Stimulated activated CD4-positive, alpha-beta T cell treated with anti-CD3 and anti-CD28 coated beads, Interleukin-15, amount 100 ng/mL, for 48 hours (primary cell): Measurements from ENCODE around the gene ANKRD44.
"Not testable (repeated sequence)": the region's sequence is repeated elsewhere in the genome, so short reads cannot be mapped to it uniquely, and the experiment has no call there.

Experiments
- DNase-seq, 2 donors: peaks; one replicate each; pipeline ENCODE4 v3.0.0-alpha.2; 2020; ENCODE audit warnings: low read depth in 2 of 2

The ANKRD44 gene

DNA sequence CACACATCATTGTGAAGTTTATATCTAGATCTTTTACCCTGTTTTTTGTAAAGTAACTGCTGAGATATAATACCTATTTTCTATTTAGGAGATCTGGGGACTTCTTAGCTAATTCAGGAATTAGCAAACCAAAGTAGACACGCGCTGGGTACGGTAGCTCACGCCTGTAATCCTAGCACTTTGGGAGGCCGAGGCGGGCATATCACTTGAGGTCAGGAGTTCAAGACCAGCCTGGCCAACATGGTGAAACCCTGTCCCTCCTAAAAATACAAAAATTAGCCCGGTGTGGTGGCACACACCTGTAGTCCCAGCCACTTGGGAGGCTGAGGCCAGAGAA lies 23.0 kb downstream of the ANKRD44 start:
- not testable (repeated sequence) for DNase-seq

DNA sequence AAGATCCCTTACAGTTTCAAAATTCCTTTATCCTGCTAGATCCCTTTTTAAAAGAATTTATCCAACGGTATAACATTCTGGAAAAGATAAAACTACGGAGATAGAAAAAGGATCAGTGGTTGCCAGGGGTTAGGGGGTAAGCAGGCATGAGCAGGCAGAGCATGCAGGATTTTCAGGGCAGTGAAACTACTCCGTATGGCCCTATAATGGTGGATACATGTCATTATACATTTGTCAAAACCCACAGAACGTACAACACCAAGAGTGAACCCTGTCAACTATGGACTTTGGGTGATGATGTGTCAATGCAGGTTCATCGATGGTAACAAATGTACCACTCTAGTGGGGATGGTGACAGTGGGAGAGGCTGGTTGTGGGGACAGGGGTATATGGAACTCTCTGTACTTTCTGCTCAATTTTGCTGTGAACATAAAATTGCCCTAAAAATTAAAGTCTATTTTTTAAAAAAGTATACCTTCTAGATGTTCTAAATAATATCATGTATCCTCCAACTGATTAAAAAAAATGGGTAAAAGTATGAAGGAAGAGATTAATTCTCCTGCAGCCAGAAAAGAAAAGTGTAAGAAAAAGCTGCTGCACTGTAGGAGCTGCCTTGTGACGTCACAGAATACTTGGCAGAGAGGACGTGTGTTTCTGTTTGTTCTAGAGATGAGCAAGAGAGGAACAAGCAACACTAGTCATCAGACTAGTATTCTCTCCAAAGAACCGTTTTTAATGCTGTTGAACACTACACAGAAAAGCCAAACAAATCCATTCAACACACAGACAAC lies 23.6 kb downstream of the ANKRD44 start:
- no peak for DNase-seq

DNA sequence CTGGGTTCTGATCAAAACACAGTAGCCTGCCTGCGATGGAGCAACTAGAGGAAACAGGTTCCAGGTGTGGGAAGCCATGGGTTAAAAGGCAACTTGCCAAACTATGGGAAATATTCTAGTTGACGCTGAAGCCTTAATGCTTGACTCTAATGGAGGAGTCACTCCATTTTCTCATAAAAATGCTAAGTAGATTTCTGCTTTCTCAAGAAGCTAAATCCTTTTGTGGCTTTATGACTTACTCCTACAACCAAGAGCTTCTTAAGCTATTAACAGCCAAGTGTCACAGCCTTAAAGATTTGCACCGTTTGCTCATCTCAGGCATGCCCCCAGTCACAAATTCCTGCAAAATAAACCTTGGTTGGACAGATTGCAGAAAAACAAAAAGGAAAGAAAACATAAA lies 25.2 kb downstream of the ANKRD44 start:
- DNase-seq, result no peak

DNA sequence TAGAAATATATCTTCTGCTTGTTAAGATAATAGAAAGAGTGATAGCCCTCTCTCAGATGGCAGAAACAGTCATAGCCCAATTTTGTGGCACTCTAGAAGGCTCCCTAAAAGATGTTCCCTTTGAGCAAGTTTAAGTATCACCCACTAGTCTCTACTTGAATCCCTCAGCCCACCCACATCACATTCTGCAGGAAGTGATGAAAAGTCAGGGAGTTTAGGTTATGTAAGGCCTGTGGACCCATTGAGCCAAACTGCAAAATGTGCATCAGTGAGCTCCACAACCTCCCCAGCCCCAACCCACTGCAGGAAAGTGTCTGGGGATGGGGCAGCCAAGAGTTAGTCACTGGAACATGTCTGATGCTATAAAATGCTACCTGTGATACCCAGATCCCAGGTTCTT lies 25.6 kb downstream of the ANKRD44 start:
- no peak for DNase-seq

DNA sequence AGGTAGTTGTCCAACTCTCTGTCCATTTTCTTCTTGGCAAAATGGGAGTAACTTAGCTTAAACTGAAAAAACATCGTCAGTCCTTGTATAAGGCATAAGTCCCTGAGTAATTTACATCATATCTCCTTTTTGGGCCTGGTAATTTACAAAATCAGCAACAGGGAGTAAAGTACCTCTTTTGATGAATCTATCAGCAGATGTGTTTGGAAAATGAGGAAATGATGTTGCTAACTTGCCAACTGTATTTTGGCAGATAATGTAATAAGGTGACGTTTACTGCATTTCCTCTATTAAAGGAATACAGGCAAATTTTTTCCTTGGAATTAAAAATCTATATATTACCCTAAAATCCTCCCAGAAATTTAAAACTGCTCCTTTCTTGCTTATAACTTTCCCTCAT lies 29.2 kb downstream of the ANKRD44 start:
- DNase-seq, result no peak

DNA sequence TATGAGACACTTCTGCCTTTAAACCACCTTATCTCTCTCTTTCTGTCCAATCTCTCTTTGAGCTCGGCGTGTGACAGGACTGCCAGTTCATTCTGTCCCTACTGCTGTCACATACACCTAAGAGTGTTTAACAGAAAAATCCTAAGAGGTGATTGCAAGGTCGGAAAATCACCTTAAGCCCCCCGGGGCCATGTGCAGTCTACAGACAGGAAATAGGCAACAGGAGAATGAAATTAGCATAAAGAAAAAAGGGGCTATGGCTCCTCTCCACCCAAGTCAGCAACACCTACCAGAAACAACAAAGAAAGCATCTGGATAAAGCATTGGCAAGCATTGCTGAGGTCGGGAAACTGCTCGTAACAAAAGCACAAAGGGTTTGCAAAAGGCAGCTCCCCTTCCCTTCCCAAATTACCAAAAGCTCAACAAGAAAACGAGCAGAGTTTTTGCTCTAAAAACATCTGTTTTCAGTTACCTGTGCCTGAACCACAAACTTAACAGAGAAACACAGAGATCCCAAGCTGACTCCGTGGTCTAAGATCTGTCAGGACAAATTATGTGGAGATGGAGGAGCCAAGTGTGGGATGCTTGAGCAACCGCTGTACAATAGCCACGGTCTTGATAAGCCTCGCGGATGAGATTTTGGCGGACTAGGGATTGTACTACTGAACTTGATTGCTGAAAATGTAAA lies 30.4 kb downstream of the ANKRD44 start:
- DNase-seq, result no peak

DNA sequence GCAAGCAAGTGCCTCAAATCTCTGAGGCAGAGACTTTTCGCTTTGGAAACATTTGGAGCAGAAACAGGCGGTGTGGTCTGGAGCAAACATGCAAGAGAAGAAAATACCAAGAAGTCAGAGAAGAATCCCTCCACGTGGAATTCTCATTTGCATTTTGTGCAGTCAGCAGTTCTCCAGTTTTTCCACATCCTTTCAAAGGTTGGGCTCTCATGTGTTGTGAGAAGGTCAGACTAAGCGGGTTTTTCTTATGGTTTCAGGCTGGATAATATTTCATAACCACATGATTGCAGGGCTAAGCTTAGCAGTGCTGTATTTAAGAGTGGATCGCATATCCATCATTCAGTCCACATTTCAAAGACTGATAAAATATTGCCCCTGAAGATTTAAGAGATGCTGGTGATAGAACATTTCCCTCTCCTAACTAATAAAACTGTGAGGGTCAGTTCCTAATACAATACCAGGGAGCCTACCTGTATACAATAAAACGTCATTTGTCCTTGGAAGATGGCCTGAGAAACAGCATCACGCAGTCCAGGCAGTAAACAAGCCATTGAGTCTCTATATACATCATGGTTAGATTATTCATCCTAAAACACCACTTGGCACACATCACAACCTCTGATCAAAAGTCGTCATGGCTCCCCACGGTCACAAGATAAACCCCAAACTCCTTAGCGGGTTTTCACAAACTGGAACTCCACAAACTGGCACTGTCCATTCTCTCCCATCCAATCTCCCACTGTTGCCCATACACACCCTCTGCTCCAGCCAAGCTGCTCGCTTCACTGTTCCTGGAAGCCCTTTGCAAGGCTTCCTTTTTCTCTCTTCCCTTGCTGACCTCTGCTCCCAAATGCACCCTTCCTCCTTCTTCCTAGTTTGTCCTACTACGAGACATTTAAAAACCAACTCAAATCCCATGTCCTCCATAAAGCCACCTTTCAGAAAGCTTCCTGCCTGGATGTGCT lies 31.5 kb downstream of the ANKRD44 start:
- DNase-seq, result no peak

DNA sequence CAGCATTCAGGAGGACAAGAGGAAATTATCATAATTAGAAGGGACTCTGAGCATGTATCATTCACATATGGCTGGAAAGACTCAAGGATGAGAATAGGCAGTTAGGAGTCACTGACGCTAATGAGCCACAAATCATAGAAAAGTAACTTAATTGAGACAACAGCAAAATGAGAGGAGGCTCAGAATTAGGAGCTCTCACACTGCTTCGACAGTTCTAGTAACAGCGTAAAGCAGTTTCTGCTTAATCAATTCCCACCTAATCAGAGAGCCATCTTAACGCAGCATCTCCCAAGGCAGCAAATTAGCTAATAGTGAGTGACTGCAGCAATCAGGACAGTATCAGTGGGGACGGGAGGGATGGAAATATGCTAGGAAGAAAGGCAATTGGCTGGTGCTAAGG lies 32.8 kb downstream of the ANKRD44 start:
- no peak for DNase-seq

DNA sequence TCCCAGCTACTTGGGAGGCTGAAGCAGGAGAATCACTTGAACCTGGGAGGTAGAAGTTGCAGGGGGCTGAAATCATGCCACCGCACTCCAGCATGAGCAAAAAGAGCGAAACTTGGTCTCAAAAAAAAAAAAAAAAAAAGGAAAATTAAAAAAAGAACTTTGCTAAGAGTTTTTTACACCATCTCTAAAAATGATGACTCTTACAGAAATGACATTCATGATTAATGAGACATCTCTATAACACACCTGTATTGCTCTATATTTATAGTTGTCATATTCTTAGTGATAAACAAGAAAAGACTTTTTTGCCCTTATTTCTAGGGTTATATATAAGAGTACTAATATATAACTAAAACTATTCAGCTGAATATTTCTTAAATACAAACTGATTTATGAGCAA lies 34.4 kb downstream of the ANKRD44 start:
- no peak for DNase-seq

DNA sequence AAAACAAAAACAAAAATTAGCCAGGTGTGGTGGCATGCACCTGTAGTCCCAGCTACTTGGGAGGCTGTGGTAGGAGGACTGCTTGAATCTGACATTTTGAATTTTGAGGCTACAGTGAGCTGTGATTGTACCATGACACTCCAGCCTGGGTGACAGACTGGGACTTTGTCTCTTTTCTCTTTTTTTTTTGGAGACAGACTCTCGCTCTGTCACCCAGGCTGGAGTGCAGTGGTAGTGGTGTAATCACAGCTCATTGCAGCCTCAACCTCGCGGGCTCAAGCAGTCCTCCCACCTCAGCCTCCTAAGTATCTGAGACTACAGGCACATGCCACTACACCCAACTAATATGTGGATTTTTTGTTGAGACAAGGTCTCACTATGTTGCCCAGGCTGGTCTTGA lies 35.6 kb downstream of the ANKRD44 start:
- no peak for DNase-seq

DNA sequence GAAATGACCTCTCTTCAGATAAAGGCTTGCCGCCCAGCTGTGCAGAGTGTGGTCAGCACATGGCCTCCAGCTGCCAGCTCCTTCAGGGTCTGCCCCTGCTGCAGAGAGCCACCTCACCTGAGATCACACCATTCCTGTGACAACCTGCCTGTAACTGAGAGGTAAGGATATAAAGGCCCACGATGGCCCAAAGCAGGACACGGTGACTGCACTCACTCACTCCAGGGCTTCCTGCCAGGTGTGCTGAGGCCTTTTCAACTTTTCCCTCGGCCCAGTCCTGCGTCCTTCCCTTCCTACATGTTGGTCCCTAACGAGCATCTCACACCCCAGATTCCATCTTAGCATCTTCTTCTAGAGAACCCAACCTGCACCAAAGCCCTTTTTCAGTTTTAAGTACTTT lies 36.2 kb downstream of the ANKRD44 start:
- no peak for DNase-seq

DNA sequence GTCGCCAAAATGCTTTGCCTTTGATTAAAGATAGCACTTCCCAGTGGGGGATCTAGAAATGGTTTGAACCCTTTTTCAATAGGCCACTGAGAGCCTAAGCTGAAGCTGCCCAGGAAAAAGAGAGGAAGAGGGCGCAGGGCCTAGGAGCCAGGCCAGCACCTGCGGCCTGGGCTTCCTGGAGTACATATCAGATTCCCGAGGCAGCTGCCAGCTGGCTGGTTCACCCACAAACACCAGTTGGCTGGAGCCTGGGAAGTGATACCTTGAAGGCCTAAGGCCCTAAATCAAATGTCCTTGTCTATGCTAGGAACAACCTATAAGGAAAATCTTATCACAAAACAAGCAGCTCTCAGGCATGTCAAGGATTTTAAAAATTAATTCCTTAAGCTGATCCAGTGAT lies 37.1 kb downstream of the ANKRD44 start:
- DNase-seq, result no peak

DNA sequence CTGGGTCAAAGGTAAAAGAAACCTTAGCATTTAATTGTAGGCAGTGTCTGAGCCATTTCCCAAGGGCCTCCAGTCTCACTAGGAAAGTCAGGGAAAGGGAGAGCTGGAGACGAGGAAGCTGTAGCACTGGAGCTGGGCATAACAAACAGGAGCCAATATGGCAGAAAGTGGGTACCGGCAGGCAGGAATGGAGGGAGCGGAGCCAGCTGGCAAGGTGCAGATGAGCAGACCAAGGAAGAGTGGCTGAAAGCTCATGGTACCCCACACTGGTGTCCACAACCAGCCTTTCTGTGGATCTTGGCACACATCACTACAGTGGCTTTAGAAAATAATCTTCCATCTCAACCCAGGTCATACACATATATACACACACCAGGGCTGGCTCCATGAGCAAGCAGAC lies 40.0 kb downstream of the ANKRD44 start:
- DNase-seq, result no peak

DNA sequence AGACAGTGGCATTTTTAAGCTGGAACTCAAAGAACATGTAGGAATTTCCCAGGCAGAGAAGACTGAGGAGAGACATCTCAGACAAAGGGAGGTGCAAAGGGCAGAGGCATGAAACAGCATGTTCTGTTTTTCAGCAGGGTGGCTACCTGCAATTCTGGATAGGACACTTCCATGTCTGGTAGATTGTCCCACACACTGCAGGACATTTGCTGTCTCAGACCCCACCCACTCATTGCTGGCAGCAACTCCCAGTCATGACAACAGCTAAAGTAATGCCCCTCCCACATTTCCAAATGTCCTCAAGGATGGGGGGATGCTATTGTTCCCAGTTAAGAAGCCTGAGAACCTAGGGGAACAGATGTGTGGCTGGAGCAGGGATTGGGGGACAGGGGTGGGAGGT lies 40.8 kb downstream of the ANKRD44 start:
- DNase-seq, result no peak

DNA sequence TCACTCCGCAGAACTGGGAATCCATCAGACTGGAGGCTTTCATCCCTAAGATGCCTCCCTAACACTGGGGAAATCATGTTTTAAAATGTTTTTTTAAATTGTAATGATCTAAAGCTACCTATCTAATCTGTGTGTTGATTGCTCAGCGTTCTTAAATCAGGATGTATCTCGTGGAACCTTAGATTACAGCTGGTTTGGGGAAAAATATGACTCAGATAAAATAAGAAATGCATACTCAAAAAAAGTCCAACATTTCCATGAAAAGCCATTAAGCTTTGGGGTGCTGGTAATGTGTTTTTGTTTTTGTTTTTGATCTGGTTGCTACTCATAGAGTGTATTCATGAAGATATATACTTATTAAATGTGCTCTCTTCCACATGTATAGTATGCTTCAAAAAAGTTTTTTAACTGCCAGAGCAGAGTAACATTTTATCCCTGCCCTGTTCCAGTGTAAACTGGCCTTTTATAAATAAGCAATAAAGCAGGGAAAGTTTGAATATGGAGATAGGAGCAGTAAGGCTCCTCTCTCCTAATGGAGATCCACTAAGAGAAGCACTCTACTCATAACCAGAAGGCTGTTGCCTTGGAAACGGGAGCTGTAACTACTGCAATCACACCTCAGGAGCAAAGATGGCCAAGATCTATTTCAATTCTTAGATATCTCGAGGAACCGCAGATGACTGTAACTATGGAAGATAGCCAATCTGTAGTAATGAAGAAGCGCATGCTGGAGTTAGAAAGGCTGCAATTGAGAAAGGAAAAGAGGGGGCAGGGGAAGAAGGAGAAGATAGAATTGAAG lies 41.6 kb downstream of the ANKRD44 start:
- DNase-seq, result no peak

DNA sequence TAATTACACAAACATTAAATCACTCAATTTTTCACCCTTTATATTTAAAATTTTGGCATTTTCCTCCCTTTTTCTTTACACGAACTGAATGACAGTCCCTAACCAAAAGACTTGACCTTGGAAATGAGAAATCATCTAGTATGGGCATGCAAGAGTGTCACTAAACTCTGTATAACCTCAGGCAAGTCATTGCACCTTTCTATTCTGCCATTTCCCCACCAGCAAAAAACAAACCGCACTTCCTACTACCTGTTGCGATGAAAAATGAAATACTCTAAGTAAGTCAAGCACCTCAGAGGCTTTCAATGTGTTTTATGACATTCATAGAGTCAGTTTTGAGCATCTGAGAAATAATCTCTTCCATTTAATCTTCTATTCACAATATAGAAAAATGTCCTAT lies 44.1 kb downstream of the ANKRD44 start:
- no peak for DNase-seq

DNA sequence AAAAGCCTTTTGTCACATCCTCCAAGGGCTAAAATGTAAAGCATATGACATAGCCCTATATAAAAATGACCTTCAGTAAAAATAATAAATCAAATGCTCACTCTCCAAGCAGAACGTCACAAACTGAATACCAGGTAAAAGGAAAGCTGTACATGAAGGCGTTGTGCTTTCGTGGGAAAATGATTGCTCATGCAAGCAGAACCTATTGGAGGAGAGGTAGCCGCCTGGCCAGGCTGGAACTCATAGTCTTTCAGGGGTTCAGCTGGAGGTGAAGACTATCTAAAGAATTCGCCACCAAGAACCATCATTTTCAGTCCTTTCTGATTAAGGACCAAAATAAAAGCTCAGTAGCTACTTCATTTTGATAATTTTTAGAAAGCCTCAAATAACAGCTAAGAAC lies 44.7 kb downstream of the ANKRD44 start:
- DNase-seq, result no peak

DNA sequence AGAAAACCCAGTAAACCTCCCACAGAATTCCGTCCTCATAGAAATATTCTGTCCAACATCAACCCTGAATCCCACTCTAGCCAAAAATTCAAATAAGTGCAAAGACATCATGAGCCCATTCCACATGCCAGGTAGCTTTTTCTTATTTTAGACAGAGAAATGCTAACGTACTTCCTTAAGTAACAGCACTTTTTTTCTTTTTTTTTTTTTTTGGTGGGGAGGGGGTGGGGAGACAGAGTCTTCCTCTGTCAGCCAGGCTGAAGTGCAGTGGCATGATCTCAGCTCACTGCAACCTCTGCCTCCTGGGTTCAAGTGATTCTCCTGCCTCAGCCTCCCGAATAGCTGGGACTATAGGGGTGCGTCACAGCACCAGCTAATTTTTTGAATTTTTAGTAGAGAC lies 45.5 kb downstream of the ANKRD44 start:
- no peak for DNase-seq

DNA sequence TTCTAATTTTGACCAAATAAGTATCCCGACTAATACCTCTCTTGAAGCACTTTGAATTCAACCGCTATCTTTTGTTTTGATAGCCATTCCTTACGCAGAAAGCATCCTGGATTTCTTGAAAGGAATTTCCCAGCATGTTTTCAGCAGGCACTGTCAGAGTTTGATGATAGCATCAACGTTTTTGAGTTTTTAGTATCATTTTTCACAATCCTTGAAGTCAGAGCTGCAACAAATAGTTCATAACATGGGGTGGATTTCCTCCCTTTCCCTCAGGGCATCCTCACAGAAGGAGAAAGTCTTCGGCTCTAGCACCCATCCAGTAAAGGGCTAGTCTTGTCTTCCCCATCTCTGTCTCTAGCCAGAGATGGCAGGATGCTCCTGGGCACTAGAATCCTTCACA lies 46.2 kb downstream of the ANKRD44 start:
- DNase-seq, result no peak

DNA sequence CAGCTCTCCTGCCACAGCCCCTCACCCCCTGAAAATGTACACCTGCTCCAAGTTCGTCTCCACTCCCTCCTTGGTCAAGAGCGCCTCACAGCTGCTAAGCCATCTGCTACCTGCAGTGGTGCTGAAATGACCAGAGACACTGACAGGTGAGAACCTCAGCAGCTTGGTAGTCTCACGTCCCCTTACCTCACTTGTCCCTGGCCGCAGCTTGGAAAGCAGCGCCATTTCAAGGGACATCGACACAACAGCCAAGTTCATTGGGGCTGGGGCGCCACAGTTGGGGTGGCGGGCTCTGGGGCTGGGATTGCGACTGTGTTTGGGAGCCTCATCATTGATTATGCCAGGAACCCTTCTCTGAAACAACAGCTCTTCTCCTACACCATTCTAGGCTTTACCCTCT lies 47.5 kb downstream of the ANKRD44 start:
- no peak for DNase-seq

DNA sequence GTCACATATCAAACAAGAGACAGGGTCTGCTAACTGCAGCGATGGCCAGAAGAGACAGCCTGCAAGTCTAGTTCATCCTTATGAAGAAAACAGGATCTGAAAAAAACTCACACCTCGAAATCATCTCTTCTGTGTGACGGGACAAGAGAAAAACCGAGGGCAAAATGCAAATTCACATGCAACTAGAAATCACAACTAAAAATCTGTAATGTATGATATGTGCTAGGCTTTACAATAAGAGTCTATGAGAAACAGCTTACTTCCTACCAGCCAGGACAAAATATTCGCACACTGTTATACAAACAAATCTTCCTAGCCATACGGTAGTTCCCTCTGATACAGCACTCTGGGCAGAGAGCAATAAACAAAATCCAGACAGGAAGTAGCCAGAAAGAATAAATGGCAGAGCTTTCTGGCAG lies 48.8 kb downstream of the ANKRD44 start:
- DNase-seq, result no peak
